Stimulated activated CD8-positive, alpha-beta memory T cell treated with anti-CD3 and anti-CD28 coated beads, Interleukin-15, amount 100 ng/mL, for 4 hours (primary cell): ENCODE data around the gene FLYWCH1.

ENCODE experiments used
- DNase-seq, 2 donors: peaks; one replicate each; pipeline ENCODE4 v3.0.0-alpha.2; 2020; ENCODE audit warnings: low read depth in 2 of 2

The FLYWCH1 gene

GRCh38 chr16:2985893-2986355 is 74.2 kb downstream of the FLYWCH1 start:
- DNase-seq = no peak

GRCh38 chr16:2986623-2987188 is 75.0 kb downstream of the FLYWCH1 start:
- DNase-seq = no peak

GRCh38 chr16:2987286-2987685 is 75.6 kb downstream of the FLYWCH1 start:
- no peak for DNase-seq

GRCh38 chr16:2987833-2988232 is 76.1 kb downstream of the FLYWCH1 start:
- no peak for DNase-seq

- DNase-seq = no peak
Observed at GRCh38 chr16:2988590-2989099, 76.9 kb downstream of the FLYWCH1 start.

- no peak for DNase-seq
Observed at GRCh38 chr16:2990891-2991290, 79.2 kb downstream of the FLYWCH1 start.

GRCh38 chr16:2991566-2992261 is 80.0 kb downstream of the FLYWCH1 start:
- no peak for DNase-seq

- DNase-seq = no peak
Observed at GRCh38 chr16:2992383-2993081, 80.8 kb downstream of the FLYWCH1 start.

GRCh38 chr16:2996298-2996697 is 84.6 kb downstream of the FLYWCH1 start:
- no peak for DNase-seq

- DNase-seq = no peak
Observed at GRCh38 chr16:2999929-3000328, 88.2 kb downstream of the FLYWCH1 start.

GRCh38 chr16:3000540-3000939 is 88.8 kb downstream of the FLYWCH1 start:
- no peak for DNase-seq
